Keratinocyte (primary cell): Measurements from ENCODE around the gene UVSSA. TPM values are rescaled to one million over a fixed set of nuclear protein-coding genes. Genes with fewer than 3 reads are reported as not detected.

Source experiments
- DNase-seq: peaks from one replicate; pipeline ENCODE4 v3.0.0-alpha.2; 2011; ENCODE audit warnings: low read depth, missing footprints, low spot score
- FAIRE-seq: peaks from 2 replicates; lab custom pipeline; 2011; peaks lifted over from hg19 to GRCh38; lab: Jason Lieb, UNC
- H2AFZ ChIP-seq: 2 replicates; pipeline ENCODE4 v1.6.0; 2012; ENCODE audit warnings: low read length, control low read depth, inconsistent platforms; ENCODE audit not compliant: control insufficient read depth
- H3K27ac ChIP-seq: 2 replicates; pipeline ENCODE4 v1.5.1; 2011; ENCODE audit warnings: low read length; ENCODE audit not compliant: control insufficient read depth, insufficient read depth
- H3K27me3 ChIP-seq: 3 replicates; pipeline ENCODE4 v1.6.0; 2011; ENCODE audit warnings: low read length; ENCODE audit not compliant: control insufficient read depth, insufficient read depth; ENCODE audit errors: extremely low read depth
- H3K36me3 ChIP-seq, 2 experiments: 2 replicates in 1 of 2; 3 replicates in 1 of 2; pipeline ENCODE4 v1.5.1; 2011; ENCODE audit warnings: low read length in 2 of 2, mild to moderate bottlenecking in 1 of 2; ENCODE audit not compliant: control insufficient read depth in 2 of 2, insufficient read depth in 2 of 2; ENCODE audit errors: extremely low read depth in 1 of 2
- H3K4me1 ChIP-seq: 3 replicates; pipeline ENCODE4 v1.5.1; 2011; ENCODE audit warnings: low read length; ENCODE audit not compliant: control insufficient read depth, insufficient read depth; ENCODE audit errors: extremely low read depth
- H3K4me2 ChIP-seq: 3 replicates; pipeline ENCODE4 v1.6.0; 2011; ENCODE audit warnings: low read depth, low read length; ENCODE audit not compliant: control insufficient read depth, insufficient read depth; ENCODE audit errors: extremely low read depth
- H3K4me3 ChIP-seq, 3 experiments: fragments of 200-600 bp in 1 of 3; sonication (generic) in 1 of 3; 2 replicates in 2 of 3; 3 replicates in 1 of 3; pipeline ENCODE4 v1.5.1; 2011 to 2016; ENCODE audit warnings: low read length in 3 of 3, mild to moderate bottlenecking in 3 of 3, control low read depth in 2 of 3, inconsistent platforms in 1 of 3, low read depth in 1 of 3, mixed read lengths in 1 of 3, mixed run types in 1 of 3, moderate library complexity in 1 of 3; ENCODE audit not compliant: control insufficient read depth in 2 of 3, insufficient read depth in 2 of 3; ENCODE audit errors: extremely low read depth in 1 of 3
- H3K79me2 ChIP-seq: 2 replicates; pipeline ENCODE4 v1.6.0; 2012; ENCODE audit warnings: low read length; ENCODE audit not compliant: control insufficient read depth, insufficient read depth
- H3K9ac ChIP-seq: 3 replicates; pipeline ENCODE4 v1.6.0; 2011; ENCODE audit warnings: low read length; ENCODE audit not compliant: control insufficient read depth, insufficient read depth; ENCODE audit errors: extremely low read depth
- H3K9me1 ChIP-seq: 3 replicates; pipeline ENCODE4 v1.6.0; 2011; ENCODE audit warnings: low read length; ENCODE audit not compliant: control insufficient read depth, insufficient read depth; ENCODE audit errors: extremely low read depth
- H3K9me3 ChIP-seq: 2 replicates; pipeline ENCODE4 v1.5.1; 2012; ENCODE audit warnings: low read depth, low read length; ENCODE audit not compliant: control insufficient read depth
- H4K20me1 ChIP-seq: 3 replicates; pipeline ENCODE4 v1.6.0; 2011; ENCODE audit warnings: low read length; ENCODE audit not compliant: control insufficient read depth, insufficient read depth; ENCODE audit errors: extremely low read depth
- EZH2 ChIP-seq: IDR thresholded peaks from one replicate; pipeline ENCODE4 v1.6.1; 2012; ENCODE audit warnings: inconsistent platforms, mild to moderate bottlenecking, low read length, moderate library complexity
- dilution Hi-C: fragments of 300-500 bp; cut with MboI; formaldehyde crosslinking; loops from one replicate; pipeline ENCODE4 v1.7.0; 2020; ENCODE audit warnings: low sequenced_read_pairs; ENCODE audit not compliant: extremely low pct_ligation_motif_present
- polyA plus RNA-seq, 5 experiments: library from polyadenylated mRNA; depleted of rRNA in 3 of 5; stranded (reverse) in 3 of 5; stranded (forward) in 1 of 5; unstranded in 1 of 5; fragments of >200 nt; gene quantifications; 1 replicate in 1 of 5; 2 replicates in 3 of 5; 3 replicates in 1 of 5; pipeline versions ENCODE4 v1.2.1 to v1.2.3, GENCODE V29; 2011 to 2012; ENCODE audit warnings: missing spikeins in 2 of 5, low read depth in 1 of 5, low replicate concordance in 1 of 5
- TF ChIP-seq, protein P1 (sequence below), 3 experiments: IDR thresholded peaks in 1 of 3; conservative IDR thresholded peaks in 1 of 3; optimal IDR thresholded peaks in 1 of 3; 2 replicates in 2 of 3; 3 replicates in 1 of 3; pipeline versions ENCODE3 to v1.5.1; 2011; ENCODE audit warnings: low read length in 3 of 3, mild to moderate bottlenecking in 3 of 3, moderate library complexity in 2 of 3, control low read depth in 1 of 3, inconsistent platforms in 1 of 3; ENCODE audit not compliant: insufficient read depth in 2 of 3; ENCODE audit errors: extremely low read depth in 1 of 3

The UVSSA gene
- polyA plus RNA-seq, 1 donor (not counting 4 experiments of a cell fraction or from before 2014, with no cell fraction given), result 4.7 TPM

DNA sequence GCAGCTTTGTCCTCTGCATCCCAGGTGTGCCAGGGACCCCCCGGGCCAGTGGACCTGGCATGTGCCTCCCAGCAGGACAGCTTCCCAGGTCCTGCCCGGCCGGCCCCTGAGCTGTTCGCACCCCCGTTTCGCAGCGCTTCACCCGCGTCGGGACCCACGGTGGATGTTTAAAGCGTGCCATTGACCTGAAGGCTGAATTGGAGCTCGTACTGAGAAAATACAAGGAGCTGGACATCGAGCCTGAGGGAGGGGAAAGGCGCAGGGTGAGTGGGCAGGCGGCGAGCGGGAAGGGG is 7.9 kb downstream of the UVSSA start:
- peaks cover 16 to 35% of the 10 kb centered on the region in 2 experiments for H3K36me3 ChIP-seq
- FAIRE-seq (no peak), DNase-seq (no peak)
- H3K4me3 ChIP-seq, result no peak overlapping the region
- no peak for TF ChIP-seq EZH2
- TF ChIP-seq, protein P1, sequence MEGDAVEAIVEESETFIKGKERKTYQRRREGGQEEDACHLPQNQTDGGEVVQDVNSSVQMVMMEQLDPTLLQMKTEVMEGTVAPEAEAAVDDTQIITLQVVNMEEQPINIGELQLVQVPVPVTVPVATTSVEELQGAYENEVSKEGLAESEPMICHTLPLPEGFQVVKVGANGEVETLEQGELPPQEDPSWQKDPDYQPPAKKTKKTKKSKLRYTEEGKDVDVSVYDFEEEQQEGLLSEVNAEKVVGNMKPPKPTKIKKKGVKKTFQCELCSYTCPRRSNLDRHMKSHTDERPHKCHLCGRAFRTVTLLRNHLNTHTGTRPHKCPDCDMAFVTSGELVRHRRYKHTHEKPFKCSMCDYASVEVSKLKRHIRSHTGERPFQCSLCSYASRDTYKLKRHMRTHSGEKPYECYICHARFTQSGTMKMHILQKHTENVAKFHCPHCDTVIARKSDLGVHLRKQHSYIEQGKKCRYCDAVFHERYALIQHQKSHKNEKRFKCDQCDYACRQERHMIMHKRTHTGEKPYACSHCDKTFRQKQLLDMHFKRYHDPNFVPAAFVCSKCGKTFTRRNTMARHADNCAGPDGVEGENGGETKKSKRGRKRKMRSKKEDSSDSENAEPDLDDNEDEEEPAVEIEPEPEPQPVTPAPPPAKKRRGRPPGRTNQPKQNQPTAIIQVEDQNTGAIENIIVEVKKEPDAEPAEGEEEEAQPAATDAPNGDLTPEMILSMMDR (optimal IDR thresholded peaks at IDR 0.05 in 1 of 3, IDR thresholded peaks at IDR 0.05 in 1 of 3, conservative IDR thresholded peaks at IDR 0.05 in 1 of 3; ENCODE audit: extremely low read depth in 1 of 3, insufficient read depth in 2 of 3, low read length in 3 of 3), result no peak
- H3K27ac ChIP-seq, result no peak overlapping the region
- no peaks in the 10 kb centered on the region for H3K9me3 ChIP-seq
- H3K9me1 ChIP-seq, result no peaks in the 10 kb centered on the region
- H3K27me3 ChIP-seq, result no peaks in the 10 kb centered on the region
- no peak overlapping the region for H3K9ac ChIP-seq
- no peak overlapping the region for H2AFZ ChIP-seq
- dilution Hi-C loops, result no loop called here
- H3K79me2 ChIP-seq, result peaks cover 6% of the 10 kb centered on the region
- no peaks in the 10 kb centered on the region for H4K20me1 ChIP-seq
- peaks cover 2% of the 10 kb centered on the region for H3K4me1 ChIP-seq
- H3K4me2 ChIP-seq, result no peak overlapping the region

DNA sequence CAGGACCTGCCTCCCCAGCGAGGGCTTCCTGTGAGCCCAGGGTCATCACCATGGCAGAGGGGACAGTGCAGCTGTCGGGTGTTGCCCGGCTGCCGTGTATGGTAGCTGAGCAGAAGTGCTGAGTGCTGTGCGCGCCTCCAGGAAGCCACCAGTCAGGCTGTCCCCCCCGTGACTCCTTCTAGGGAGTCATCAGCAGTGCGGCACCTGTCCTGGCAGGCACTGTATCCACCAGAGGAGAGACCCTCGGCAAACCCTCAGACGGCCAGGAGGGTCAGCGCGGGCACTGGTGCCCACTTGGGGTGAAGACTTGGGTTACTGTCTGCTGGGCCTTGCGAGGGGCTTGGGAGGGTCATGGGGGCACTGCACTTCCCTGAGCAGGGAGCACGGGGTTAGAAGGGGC is 8.4 kb downstream of the UVSSA start:
- Histone ChIP-seq H3K9me3 (no peaks in the 10 kb centered on the region), H3K9me1 (no peaks in the 10 kb centered on the region), H3K4me2 (no peak overlapping the region), H3K4me3 (no peak overlapping the region), H3K36me3 (peaks cover 14 to 31% of the 10 kb centered on the region in 2 experiments), H3K79me2 (peaks cover 1% of the 10 kb centered on the region), H2AFZ (no peak overlapping the region), H3K27me3 (no peaks in the 10 kb centered on the region), H4K20me1 (no peaks in the 10 kb centered on the region), H3K4me1 (peaks cover 2% of the 10 kb centered on the region), H3K27ac (no peak overlapping the region), H3K9ac (no peak overlapping the region)
- TF ChIP-seq, protein P1 (optimal IDR thresholded peaks at IDR 0.05 in 1 of 3, IDR thresholded peaks at IDR 0.05 in 1 of 3, conservative IDR thresholded peaks at IDR 0.05 in 1 of 3; ENCODE audit: extremely low read depth in 1 of 3, insufficient read depth in 2 of 3, low read length in 3 of 3), result no peak
- TF ChIP-seq EZH2, result no peak
- dilution Hi-C loops, result no loop called here
- FAIRE-seq (no peak), DNase-seq (no peak)
